Posterior cingulate gyrus (tissue), 11 donors: Measurements from ENCODE around the gene DTNBP1.
A peak's percentile ranks its signal among the peaks of the same experiment; 100 is the strongest.

ENCODE experiments used
- DNase-seq, 10 donors: peaks; one replicate each; pipeline versions ENCODE4 v3.0.0 to v3.0.0-alpha.2; 2020 to 2021; ENCODE audit warnings: mixed read lengths in 3 of 10
- intact Hi-C: fragments of 100-400 bp; cut with DNase I; formaldehyde crosslinking; loops from one replicate; pipeline ENCODE4 v1.15.1; 2023

Gene DTNBP1

DNA sequence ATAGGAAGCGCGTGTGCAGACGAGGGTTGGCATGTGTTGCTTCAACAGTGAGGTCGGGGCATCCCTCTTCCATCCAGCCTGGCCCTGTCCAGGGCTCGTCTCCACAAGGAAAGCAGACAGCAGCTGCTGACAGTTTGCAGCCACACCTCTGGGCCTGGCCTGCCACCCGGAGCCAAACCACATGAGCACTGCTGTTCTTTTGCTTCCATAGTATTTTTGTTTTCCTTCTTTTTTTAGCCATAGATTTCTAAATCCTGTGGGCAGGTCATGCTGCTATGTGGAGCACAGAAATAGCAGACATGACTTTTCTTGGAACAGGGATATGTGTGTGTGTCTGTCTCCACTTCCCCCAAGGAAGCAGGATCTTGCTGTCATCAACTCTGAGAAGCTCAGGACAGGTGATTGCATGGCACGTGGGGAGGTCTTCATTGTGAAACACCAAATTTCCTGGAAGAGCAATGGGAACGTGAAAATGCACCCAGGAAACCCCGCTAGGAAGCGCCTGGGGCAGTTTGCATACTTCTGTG is 167.4 kb downstream of the DTNBP1 start:
- peak in 1 of 10 donors; percentile 1 for DNase-seq
- intact Hi-C loops = no loop called here

DNA sequence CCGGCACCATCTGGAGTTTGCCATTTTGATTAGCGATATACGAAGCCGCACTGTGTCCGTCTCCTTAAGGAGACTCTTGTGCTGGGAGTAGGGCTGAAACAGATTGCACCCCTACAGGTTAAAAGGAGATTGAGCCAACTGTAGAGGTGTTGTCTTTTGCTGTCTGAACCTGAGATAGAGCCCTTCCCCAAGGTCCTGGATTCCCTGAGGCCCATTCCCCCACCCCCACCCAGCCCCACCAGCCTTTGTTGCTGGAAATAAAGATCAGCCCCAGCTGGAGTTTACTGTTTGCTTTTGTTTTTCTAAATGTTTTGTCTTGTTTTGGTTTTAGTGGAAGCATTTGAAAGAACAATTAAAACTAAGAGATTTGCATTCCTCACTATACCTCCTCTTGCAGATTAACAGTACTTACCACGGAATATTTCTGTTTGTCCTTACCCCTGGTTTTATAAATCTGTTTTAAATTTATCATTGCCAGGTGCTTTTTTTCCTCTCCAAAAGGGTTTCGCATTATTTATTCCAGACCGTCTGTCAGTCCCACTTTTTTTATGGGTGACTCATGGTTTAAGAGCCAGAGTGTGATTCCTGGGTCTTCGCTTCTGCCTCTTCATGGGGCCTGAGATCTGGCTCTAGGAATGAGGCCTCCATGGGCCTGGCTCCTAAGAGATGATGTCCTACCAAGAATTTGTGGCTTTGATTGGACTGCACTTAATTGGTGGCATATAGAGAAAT is 169.2 kb downstream of the DTNBP1 start:
- no peak for DNase-seq
- intact Hi-C loops = loop anchor here (5.0 kb wide), 2 partner anchors 46 to 91 kb away; no protein-coding TSS in a partner anchor

GRCh38 chr6:15491986-15492269 is 170.9 kb downstream of the DTNBP1 start:
- DNase-seq = no peak
- intact Hi-C loops = loop anchor here (2.0 to 5.0 kb wide), 4 partner anchors 45 to 1281 kb away; no protein-coding TSS in a partner anchor

DNA sequence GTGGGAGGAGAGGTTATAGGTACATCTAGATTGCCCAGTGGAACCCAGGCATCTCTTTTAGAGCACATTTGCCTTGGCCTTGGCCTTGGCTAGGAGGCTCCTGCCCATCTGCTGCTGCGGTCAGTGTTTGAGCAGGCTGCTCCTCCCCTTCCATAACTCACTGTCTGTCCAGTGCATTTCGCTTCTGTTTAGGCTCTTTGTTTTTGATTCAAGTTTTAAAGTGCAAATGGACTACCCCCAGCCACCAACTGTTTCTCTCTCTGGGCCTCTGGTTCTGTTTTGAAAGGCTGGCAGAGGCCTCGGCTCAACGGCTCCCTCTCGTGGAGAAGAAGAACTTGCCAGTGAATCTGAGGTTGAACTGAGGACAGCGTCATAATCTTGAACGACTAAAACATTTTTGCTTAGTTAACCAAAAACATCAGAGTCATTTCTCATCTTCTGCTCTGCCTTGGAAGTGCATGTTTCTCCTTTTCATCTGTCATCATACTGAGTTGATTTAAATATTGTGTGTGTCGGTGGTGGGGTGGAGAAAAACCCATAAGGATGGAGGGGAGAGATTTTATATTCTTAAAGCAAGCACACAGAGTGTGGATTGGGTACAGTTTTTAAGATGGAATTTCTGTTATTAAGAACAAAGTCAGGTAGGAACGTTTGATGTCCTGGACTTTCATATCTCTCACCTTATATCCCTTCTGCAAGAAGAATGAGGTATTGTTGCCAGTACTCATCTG is 171.4 kb downstream of the DTNBP1 start:
- peak; percentile 68 to 98 (median 85) for DNase-seq
- intact Hi-C loops = loop anchor here (2.0 to 5.0 kb wide), 4 partner anchors 44 to 1281 kb away; no protein-coding TSS in a partner anchor

DNA sequence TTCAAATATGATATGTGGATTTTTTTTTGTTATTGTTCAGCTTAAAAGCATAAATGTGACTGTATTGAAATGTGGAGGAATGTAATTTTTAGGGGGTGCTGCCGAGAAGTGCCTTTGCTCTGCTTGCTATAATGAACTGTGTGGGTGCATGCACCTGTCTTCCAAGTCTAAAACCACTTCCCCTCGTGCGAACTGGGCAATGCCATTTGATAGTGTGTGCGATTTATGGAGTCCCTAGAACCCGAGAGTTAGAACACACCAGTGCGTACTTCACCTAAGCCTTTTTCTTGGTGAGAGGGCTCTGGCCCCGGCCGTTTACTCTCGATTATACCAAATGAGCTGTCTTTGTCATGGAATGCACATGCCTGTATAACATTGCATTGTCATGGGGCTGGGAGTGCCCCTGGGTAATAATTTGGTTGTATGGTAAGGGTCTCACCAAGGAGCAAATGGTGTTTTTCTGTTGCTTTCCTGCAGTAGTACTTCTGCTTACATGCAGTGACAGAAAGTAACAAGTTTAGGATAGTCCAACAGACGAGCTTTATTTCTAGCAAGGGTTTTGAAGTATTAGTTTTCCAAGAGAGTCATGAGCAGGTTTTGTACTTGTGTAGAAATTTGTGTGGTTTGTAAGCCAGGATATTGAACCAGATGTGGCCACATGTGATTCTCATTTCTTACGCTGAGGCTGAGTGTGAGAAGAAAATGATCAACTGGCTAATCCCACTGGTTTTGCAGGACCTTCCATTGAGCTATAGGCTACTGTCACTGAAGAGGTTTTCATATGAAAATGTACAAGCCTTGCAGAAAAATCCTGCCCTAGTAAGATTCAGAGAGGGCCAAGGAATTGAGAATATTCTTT is 172.4 kb downstream of the DTNBP1 start:
- no peak for DNase-seq
- intact Hi-C loops = loop anchor here (2.0 to 5.0 kb wide), 4 partner anchors 43 to 1280 kb away; no protein-coding TSS in a partner anchor

- intact Hi-C loops = no loop called here
Measured at GRCh38 chr6:15489261-15489962, 173.4 kb downstream of the DTNBP1 start.

DNA sequence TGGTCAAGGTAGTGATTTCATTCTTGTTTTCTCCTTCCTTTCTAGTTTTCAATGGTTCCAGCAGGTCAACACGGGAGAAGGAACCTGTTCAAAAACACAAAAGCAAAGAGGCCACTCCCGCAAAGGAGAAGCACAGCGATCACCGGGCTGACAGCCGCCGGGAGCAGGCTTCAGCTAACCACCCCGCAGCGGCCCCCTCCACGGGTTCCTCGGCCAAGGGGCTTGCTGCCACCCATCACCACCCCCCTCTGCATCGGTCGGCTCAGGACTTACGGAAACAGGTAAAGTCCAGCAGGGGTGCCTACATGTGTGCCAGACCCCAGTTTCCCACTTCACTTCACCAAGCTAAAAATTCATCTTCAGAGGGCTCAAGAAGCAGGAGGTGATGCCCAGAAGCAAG is 175.6 kb downstream of the DTNBP1 start:
- DNase-seq = peak in 1 of 10 donors; percentile 83
- intact Hi-C loops = no loop called here

More at GRCh38 chr6:15489261-15489962, 173.4 kb downstream of the DTNBP1 start:
- no peak for DNase-seq

DNA sequence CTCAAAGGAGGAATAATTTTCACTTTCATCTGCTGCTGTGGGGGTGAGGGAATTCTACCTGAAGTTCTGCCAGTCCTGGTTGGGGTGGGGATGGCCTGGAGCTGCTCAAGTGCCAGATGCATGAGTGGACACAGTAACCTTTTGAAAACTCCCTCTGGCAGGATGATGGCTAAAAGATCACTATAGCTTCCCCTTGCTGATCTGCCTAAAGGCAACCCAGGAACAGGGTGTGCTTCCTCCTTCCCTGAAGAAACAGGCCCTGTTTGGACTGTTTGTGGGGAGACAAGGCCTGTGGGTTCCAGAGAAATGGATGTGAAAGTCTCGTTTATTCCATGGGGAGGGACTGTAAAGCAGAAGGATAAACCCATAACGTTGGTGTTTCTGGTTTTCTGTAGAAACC is 176.9 kb downstream of the DTNBP1 start:
- intact Hi-C loops = no loop called here
- no peak for DNase-seq

DNA sequence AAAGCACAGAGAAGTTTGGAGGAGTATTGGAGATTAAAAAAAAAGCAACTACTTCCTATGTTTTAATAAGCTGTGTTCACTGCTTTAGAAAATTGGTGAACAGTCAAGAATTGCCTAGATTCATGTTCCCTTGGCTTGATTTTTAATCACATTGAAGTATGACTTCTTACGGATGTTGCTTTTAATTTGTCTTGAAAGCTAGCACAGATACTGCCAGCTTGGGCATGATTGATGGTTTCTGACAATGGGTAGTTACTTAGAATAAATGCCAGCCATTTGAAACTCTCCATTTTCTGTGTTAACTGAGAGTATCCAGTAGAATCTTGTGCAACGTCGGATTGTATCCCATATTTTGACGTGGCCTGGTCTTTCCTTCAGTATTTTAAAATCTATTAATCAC is 178.0 kb downstream of the DTNBP1 start:
- intact Hi-C loops = no loop called here
- DNase-seq = no peak

DNA sequence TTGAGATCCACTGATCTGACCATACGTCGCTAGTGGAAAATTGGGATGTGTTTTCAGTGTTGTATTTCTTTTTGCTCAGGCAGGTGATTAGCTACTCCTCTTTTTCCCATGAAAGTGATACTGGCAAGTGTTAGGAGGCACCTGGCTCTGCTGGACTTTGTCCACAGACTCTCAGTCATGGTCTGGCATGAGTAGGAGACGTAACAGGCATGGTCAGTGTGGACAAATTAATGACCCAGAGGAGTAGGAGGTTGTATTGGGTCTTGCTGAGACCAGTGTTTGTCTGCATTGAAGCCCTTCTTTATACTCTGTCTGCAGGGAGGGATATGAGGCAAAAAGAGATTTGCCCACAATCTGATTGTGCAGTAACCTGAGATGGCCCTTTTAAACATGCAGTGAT is 178.7 kb downstream of the DTNBP1 start:
- intact Hi-C loops = no loop called here
- DNase-seq = no peak

GRCh38 chr6:15483060-15483459 is 179.8 kb downstream of the DTNBP1 start:
- intact Hi-C loops = no loop called here
- no peak for DNase-seq

DNA sequence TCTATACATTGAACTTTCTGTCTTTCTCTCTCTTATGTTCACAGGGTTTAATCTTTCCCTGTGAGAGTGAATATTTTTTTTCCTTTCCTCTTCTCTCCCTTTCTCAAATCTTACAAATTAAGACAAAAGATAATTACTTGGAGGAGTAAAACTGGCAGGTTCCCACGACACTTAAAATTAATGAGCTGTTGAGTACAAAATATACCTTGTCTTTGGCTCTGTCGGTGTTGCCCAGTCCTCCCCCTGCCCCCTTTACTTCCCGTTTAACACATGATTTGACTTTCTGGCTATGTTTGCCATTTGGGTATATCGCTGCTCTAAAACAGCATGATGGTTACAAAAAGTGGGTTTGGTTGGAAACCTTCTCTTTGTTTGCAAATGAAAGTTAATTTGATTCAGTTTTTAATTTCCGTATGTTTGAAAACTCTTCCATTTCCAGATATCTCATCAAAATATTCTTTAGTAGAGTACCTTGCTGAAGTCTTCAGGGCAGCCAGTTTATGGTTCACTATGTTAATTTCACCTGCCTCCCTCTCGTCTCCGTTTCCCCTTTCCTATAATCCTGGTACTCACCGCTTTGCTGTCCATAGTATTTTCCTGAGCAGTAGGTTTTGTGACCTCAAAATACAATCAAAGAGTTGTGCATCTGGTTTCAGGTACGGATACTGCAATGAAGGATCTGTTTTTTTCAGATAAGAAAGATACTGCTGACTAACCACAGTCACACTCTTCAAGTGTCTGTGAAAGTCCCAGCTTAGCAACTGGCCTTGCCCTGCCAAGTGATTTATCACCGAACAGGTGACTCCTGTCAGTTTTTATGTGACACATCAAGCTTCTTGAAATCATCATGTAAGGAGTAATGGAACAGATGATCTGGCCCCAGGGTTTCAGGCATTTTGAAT is 181.2 kb downstream of the DTNBP1 start:
- intact Hi-C loops = no loop called here
- no peak for DNase-seq

DNA sequence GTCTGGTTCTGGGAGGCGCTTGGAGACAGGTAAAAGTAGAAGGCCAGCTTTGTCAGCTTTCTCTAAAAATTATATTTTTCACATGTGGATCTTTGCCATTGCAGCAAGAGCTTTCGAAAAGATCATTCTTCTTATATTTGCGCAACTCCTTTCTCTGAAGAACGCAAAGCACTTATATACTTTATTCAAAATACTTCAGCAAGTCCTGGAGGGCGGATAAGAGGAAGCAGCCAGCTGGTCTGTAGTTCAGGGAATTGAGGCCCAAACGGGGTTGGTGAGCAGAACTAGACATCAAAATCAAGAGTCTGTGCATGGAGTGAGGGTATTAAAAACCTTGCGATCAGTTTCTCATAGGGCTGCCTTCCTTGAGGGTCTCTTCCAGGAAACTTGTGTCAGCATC is 182.3 kb downstream of the DTNBP1 start:
- no peak for DNase-seq
- intact Hi-C loops = no loop called here

DNA sequence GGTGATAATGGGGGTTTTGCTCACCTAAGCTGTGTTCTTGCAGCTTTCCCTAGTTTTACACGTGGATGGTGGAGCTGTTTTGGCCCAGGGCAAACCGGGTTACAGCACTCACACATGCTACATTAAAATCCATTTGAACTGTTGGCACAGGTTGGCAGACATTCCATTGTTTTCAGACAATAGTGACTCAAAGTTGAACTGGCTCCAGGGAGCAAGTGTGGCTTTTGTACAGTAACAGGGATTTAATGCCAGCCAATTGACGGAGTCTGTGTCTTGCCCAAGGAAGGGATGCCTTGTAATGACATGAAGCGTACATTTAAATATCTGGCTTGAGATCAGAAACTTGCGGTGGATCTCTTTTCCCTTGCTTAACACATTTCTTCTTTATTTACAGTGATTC is 183.1 kb downstream of the DTNBP1 start:
- DNase-seq = no peak
- intact Hi-C loops = no loop called here

DNA sequence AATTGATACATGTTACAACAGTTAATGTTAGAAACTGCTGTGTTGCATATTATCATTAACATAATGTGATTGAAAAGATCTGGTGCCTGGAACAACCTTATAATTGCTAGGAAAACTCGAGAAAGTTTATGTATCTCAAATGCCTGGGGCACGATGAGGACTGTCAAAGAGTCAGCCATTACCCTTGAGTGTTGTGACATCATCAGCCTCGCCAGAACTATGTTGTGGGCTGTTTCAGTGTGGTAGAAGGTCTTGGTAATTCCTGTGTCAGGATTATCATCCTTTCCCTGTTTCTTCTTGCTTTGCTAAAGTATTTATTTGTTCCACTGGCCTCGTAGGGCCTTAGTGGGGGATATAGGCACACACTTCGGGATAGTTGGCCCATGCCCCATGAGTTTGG is 185.1 kb downstream of the DTNBP1 start:
- intact Hi-C loops = no loop called here
- no peak for DNase-seq

- no peak for DNase-seq
- intact Hi-C loops = no loop called here
Measured at GRCh38 chr6:15476631-15477380, 186.0 kb downstream of the DTNBP1 start.

GRCh38 chr6:15475872-15476271 is 187.0 kb downstream of the DTNBP1 start:
- intact Hi-C loops = no loop called here
- DNase-seq = no peak

GRCh38 chr6:15475261-15475660 is 187.6 kb downstream of the DTNBP1 start:
- intact Hi-C loops = no loop called here
- DNase-seq = no peak
